Keratinocyte (primary cell): ENCODE measurements around the gene PLEKHH2. TPM values are rescaled to one million over a fixed set of nuclear protein-coding genes. Genes with fewer than 3 reads are reported as not detected.

ENCODE experiments used
- DNase-seq: peaks from one replicate; pipeline ENCODE4 v3.0.0-alpha.2; 2011; ENCODE audit warnings: low read depth, missing footprints, low spot score
- FAIRE-seq: peaks from 2 replicates; lab custom pipeline; 2011; peaks lifted over from hg19 to GRCh38; lab: Jason Lieb, UNC
- H2AFZ ChIP-seq: 2 replicates; pipeline ENCODE4 v1.6.0; 2012; ENCODE audit warnings: low read length, control low read depth, inconsistent platforms; ENCODE audit not compliant: control insufficient read depth
- H3K27ac ChIP-seq: 2 replicates; pipeline ENCODE4 v1.5.1; 2011; ENCODE audit warnings: low read length; ENCODE audit not compliant: control insufficient read depth, insufficient read depth
- H3K27me3 ChIP-seq: 3 replicates; pipeline ENCODE4 v1.6.0; 2011; ENCODE audit warnings: low read length; ENCODE audit not compliant: control insufficient read depth, insufficient read depth; ENCODE audit errors: extremely low read depth
- H3K36me3 ChIP-seq, 2 experiments: 2 replicates in 1 of 2; 3 replicates in 1 of 2; pipeline ENCODE4 v1.5.1; 2011; ENCODE audit warnings: low read length in 2 of 2, mild to moderate bottlenecking in 1 of 2; ENCODE audit not compliant: control insufficient read depth in 2 of 2, insufficient read depth in 2 of 2; ENCODE audit errors: extremely low read depth in 1 of 2
- H3K4me1 ChIP-seq: 3 replicates; pipeline ENCODE4 v1.5.1; 2011; ENCODE audit warnings: low read length; ENCODE audit not compliant: control insufficient read depth, insufficient read depth; ENCODE audit errors: extremely low read depth
- H3K4me2 ChIP-seq: 3 replicates; pipeline ENCODE4 v1.6.0; 2011; ENCODE audit warnings: low read depth, low read length; ENCODE audit not compliant: control insufficient read depth, insufficient read depth; ENCODE audit errors: extremely low read depth
- H3K4me3 ChIP-seq, 3 experiments: fragments of 200-600 bp in 1 of 3; sonication (generic) in 1 of 3; 2 replicates in 2 of 3; 3 replicates in 1 of 3; pipeline ENCODE4 v1.5.1; 2011 to 2016; ENCODE audit warnings: low read length in 3 of 3, mild to moderate bottlenecking in 3 of 3, control low read depth in 2 of 3, inconsistent platforms in 1 of 3, low read depth in 1 of 3, mixed read lengths in 1 of 3, mixed run types in 1 of 3, moderate library complexity in 1 of 3; ENCODE audit not compliant: control insufficient read depth in 2 of 3, insufficient read depth in 2 of 3; ENCODE audit errors: extremely low read depth in 1 of 3
- H3K79me2 ChIP-seq: 2 replicates; pipeline ENCODE4 v1.6.0; 2012; ENCODE audit warnings: low read length; ENCODE audit not compliant: control insufficient read depth, insufficient read depth
- H3K9ac ChIP-seq: 3 replicates; pipeline ENCODE4 v1.6.0; 2011; ENCODE audit warnings: low read length; ENCODE audit not compliant: control insufficient read depth, insufficient read depth; ENCODE audit errors: extremely low read depth
- H3K9me1 ChIP-seq: 3 replicates; pipeline ENCODE4 v1.6.0; 2011; ENCODE audit warnings: low read length; ENCODE audit not compliant: control insufficient read depth, insufficient read depth; ENCODE audit errors: extremely low read depth
- H3K9me3 ChIP-seq: 2 replicates; pipeline ENCODE4 v1.5.1; 2012; ENCODE audit warnings: low read depth, low read length; ENCODE audit not compliant: control insufficient read depth
- H4K20me1 ChIP-seq: 3 replicates; pipeline ENCODE4 v1.6.0; 2011; ENCODE audit warnings: low read length; ENCODE audit not compliant: control insufficient read depth, insufficient read depth; ENCODE audit errors: extremely low read depth
- EZH2 ChIP-seq: IDR thresholded peaks from one replicate; pipeline ENCODE4 v1.6.1; 2012; ENCODE audit warnings: inconsistent platforms, mild to moderate bottlenecking, low read length, moderate library complexity
- dilution Hi-C: fragments of 300-500 bp; cut with MboI; formaldehyde crosslinking; loops from one replicate; pipeline ENCODE4 v1.7.0; 2020; ENCODE audit warnings: low sequenced_read_pairs; ENCODE audit not compliant: extremely low pct_ligation_motif_present
- polyA plus RNA-seq, 5 experiments: library from polyadenylated mRNA; depleted of rRNA in 3 of 5; stranded (reverse) in 3 of 5; stranded (forward) in 1 of 5; unstranded in 1 of 5; fragments of >200 nt; gene quantifications; 1 replicate in 1 of 5; 2 replicates in 3 of 5; 3 replicates in 1 of 5; pipeline versions ENCODE4 v1.2.1 to v1.2.3, GENCODE V29; 2011 to 2012; ENCODE audit warnings: missing spikeins in 2 of 5, low read depth in 1 of 5, low replicate concordance in 1 of 5
- TF ChIP-seq, protein P1 (sequence below), 3 experiments: IDR thresholded peaks in 1 of 3; conservative IDR thresholded peaks in 1 of 3; optimal IDR thresholded peaks in 1 of 3; 2 replicates in 2 of 3; 3 replicates in 1 of 3; pipeline versions ENCODE3 to v1.5.1; 2011; ENCODE audit warnings: low read length in 3 of 3, mild to moderate bottlenecking in 3 of 3, moderate library complexity in 2 of 3, control low read depth in 1 of 3, inconsistent platforms in 1 of 3; ENCODE audit not compliant: insufficient read depth in 2 of 3; ENCODE audit errors: extremely low read depth in 1 of 3

PLEKHH2 gene
- polyA plus RNA-seq, 1 donor (not counting 4 experiments of a cell fraction or from before 2014, with no cell fraction given), result 1.3 TPM

DNA sequence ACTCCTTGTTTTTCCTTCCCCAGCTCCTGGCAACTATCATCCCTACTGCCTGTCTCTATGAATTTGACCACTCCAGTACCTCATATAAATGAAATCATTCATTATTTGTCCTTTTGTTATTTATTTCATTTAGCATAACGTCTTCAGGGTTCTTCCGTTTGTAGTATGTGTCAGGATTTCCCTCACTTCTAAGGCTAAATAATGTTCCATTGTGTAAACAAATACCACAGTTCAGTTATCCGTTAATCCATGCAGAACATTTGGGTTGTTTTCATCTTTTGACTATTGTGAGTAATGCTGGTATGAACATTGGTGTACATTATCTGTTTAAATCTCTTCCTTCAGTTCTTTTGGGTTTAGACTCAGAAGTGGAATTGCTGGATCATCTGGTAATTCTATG lies 155.6 kb downstream of the PLEKHH2 start:
- Histone ChIP-seq H3K27me3 (no peaks in the 10 kb centered on the region), H3K4me2 (no peak overlapping the region), H3K4me3 (no peak overlapping the region), H2AFZ (no peak overlapping the region), H3K36me3 (peaks cover 0 to 12% of the 10 kb centered on the region in 2 experiments), H3K79me2 (no peaks in the 10 kb centered on the region), H4K20me1 (no peaks in the 10 kb centered on the region), H3K9ac (no peak overlapping the region), H3K9me3 (no peaks in the 10 kb centered on the region), H3K9me1 (no peaks in the 10 kb centered on the region), H3K4me1 (no peaks in the 10 kb centered on the region), H3K27ac (no peak overlapping the region)
- DNase-seq (no peak), FAIRE-seq (no peak)
- dilution Hi-C loops, result no loop called here
- TF ChIP-seq, protein P1, sequence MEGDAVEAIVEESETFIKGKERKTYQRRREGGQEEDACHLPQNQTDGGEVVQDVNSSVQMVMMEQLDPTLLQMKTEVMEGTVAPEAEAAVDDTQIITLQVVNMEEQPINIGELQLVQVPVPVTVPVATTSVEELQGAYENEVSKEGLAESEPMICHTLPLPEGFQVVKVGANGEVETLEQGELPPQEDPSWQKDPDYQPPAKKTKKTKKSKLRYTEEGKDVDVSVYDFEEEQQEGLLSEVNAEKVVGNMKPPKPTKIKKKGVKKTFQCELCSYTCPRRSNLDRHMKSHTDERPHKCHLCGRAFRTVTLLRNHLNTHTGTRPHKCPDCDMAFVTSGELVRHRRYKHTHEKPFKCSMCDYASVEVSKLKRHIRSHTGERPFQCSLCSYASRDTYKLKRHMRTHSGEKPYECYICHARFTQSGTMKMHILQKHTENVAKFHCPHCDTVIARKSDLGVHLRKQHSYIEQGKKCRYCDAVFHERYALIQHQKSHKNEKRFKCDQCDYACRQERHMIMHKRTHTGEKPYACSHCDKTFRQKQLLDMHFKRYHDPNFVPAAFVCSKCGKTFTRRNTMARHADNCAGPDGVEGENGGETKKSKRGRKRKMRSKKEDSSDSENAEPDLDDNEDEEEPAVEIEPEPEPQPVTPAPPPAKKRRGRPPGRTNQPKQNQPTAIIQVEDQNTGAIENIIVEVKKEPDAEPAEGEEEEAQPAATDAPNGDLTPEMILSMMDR (optimal IDR thresholded peaks at IDR 0.05 in 1 of 3, IDR thresholded peaks at IDR 0.05 in 1 of 3, conservative IDR thresholded peaks at IDR 0.05 in 1 of 3; ENCODE audit: extremely low read depth in 1 of 3, insufficient read depth in 2 of 3, low read length in 3 of 3), result no peak
- no peak for TF ChIP-seq EZH2

- Histone ChIP-seq H3K9me1 (no peaks in the 10 kb centered on the region), H4K20me1 (no peaks in the 10 kb centered on the region), H2AFZ (no peak overlapping the region), H3K4me3 (no peak overlapping the region), H3K4me2 (no peak overlapping the region), H3K9ac (no peak overlapping the region), H3K79me2 (no peaks in the 10 kb centered on the region), H3K9me3 (no peaks in the 10 kb centered on the region), H3K36me3 (peaks cover 0 to 9% of the 10 kb centered on the region in 2 experiments), H3K27me3 (no peaks in the 10 kb centered on the region), H3K27ac (no peak overlapping the region), H3K4me1 (no peaks in the 10 kb centered on the region)
- DNase-seq, result no peak
- TF ChIP-seq, protein P1 (optimal IDR thresholded peaks at IDR 0.05 in 1 of 3, IDR thresholded peaks at IDR 0.05 in 1 of 3, conservative IDR thresholded peaks at IDR 0.05 in 1 of 3; ENCODE audit: extremely low read depth in 1 of 3, insufficient read depth in 2 of 3, low read length in 3 of 3), result no peak
- no peak for TF ChIP-seq EZH2
- FAIRE-seq, result no peak
- dilution Hi-C loops, result no loop called here
Measured at GRCh38 chr2:43794956-43795355, 157.9 kb downstream of the PLEKHH2 start.
